Stimulated activated CD8-positive, alpha-beta memory T cell treated with anti-CD3 and anti-CD28 coated beads, Interleukin-7, amount 100 ng/mL, for 4 hours (primary cell): Measurements from ENCODE around the gene ZNF223.

Experiments used
- DNase-seq, 2 donors: peaks; one replicate each; pipeline ENCODE4 v3.0.0-alpha.2; 2020; ENCODE audit warnings: low read depth in 2 of 2

ZNF223 gene

GRCh38 chr19:44071824-44072542 lies 20.1 kb downstream of the ZNF223 start, which contains the start of gene ZNF284:
TSS of gene ZNF284 (plus strand) at chr19:44072159. CDS start at chr19:44076390, 4,231 bp downstream.
- peak; percentile 73 to 79 for DNase-seq

GRCh38 chr19:44072543-44073401 lies 20.9 kb downstream of the ZNF223 start:
- DNase-seq, result no peak

GRCh38 chr19:44076325-44076724 lies 24.5 kb downstream of the ZNF223 start:
- no peak for DNase-seq

- no peak for DNase-seq
Measured at GRCh38 chr19:44092108-44092507, 40.3 kb downstream of the ZNF223 start.

GRCh38 chr19:44093931-44094765 lies 42.3 kb downstream of the ZNF223 start, which contains the start of gene ZNF224:
TSS of gene ZNF224 (plus strand) at chr19:44094361. CDS start at chr19:44097874, 3,513 bp downstream.
- DNase-seq, result peak; percentile 68 to 78

- DNase-seq, result no peak
Measured at GRCh38 chr19:44107751-44108150, 55.9 kb downstream of the ZNF223 start.

GRCh38 chr19:44109458-44109857 lies 57.6 kb downstream of the ZNF223 start:
- DNase-seq, result no peak

GRCh38 chr19:44111910-44112463 lies 60.2 kb downstream of the ZNF223 start:
- no peak for DNase-seq

- DNase-seq, result no peak
Measured at GRCh38 chr19:44112802-44113137, 60.9 kb downstream of the ZNF223 start.

- peak; percentile 79 to 82 for DNase-seq
Measured at GRCh38 chr19:44113138-44113783, 61.4 kb downstream of the ZNF223 start, which contains the start of gene ZNF225. TSS of gene ZNF225 (plus strand) at chr19:44113399. CDS start at chr19:44115828, 2,429 bp downstream.

- DNase-seq, result no peak
Measured at GRCh38 chr19:44113784-44114390, 62.1 kb downstream of the ZNF223 start.
